WERI-Rb-1 (cell line): ENCODE data around the gene VPS13D.
"Not testable (repeated sequence)": the region's sequence is repeated elsewhere in the genome, so short reads cannot be mapped to it uniquely, and the experiment has no call there.

Experiments
- DNase-seq: peaks from one replicate; pipeline ENCODE4 v3.0.0-alpha.2; 2020
- H3K27ac ChIP-seq: fragments of 250-450 bp; sonication (Bioruptor Pico); 2 replicates; pipeline ENCODE4 v1.5.1; 2020; ENCODE audit warnings: mild to moderate bottlenecking, moderate library complexity
- H3K27me3 ChIP-seq: fragments of 250-450 bp; sonication (Bioruptor Pico); 2 replicates; pipeline ENCODE4 v1.5.1; 2021; ENCODE audit warnings: mild to moderate bottlenecking, low read depth, moderate library complexity; ENCODE audit not compliant: insufficient read depth, severe bottlenecking
- H3K36me3 ChIP-seq: fragments of 250-450 bp; sonication (Bioruptor Pico); 2 replicates; pipeline ENCODE4 v1.5.1; 2020; ENCODE audit warnings: mild to moderate bottlenecking, moderate library complexity
- H3K4me3 ChIP-seq: 2 replicates; pipeline ENCODE4 v1.5.1; 2011; ENCODE audit warnings: low read depth, mild to moderate bottlenecking, control low read depth, low read length
- H3K9me3 ChIP-seq: fragments of 250-450 bp; sonication (Bioruptor Pico); 2 replicates; pipeline ENCODE4 v1.5.1; 2021; ENCODE audit warnings: mild to moderate bottlenecking, moderate library complexity; ENCODE audit not compliant: severe bottlenecking
- TF ChIP-seq, protein P1 (sequence below): IDR thresholded peaks from 2 replicates; pipeline ENCODE4 v1.5.1; 2011; ENCODE audit warnings: low read depth, mild to moderate bottlenecking, control low read depth, inconsistent platforms, low read length

The VPS13D gene

DNA sequence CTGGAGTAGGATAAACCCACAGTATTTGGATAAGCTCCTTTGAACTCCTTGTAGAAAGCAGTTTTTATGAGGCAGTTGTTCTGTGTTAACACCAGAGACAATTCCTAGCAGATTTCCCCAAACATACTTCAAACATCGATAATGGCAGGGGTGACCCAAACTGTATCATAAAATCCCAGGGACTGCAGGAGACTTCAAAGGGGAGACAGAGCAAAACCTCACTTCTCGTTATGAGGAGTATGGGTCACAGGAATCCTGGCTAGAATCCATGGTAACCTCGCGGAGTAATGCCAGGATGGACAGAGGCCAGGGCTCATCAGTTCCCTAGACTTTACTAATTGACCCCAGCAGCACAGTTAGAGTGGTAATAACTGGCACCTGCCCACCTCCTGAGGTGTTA is 240.2 kb downstream of the VPS13D start:
- TF ChIP-seq, protein P1, sequence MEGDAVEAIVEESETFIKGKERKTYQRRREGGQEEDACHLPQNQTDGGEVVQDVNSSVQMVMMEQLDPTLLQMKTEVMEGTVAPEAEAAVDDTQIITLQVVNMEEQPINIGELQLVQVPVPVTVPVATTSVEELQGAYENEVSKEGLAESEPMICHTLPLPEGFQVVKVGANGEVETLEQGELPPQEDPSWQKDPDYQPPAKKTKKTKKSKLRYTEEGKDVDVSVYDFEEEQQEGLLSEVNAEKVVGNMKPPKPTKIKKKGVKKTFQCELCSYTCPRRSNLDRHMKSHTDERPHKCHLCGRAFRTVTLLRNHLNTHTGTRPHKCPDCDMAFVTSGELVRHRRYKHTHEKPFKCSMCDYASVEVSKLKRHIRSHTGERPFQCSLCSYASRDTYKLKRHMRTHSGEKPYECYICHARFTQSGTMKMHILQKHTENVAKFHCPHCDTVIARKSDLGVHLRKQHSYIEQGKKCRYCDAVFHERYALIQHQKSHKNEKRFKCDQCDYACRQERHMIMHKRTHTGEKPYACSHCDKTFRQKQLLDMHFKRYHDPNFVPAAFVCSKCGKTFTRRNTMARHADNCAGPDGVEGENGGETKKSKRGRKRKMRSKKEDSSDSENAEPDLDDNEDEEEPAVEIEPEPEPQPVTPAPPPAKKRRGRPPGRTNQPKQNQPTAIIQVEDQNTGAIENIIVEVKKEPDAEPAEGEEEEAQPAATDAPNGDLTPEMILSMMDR = no peak
- H3K9me3 ChIP-seq = no peaks in the 10 kb centered on the region
- no peaks in the 10 kb centered on the region for H3K36me3 ChIP-seq
- no peak overlapping the region for H3K27ac ChIP-seq
- no peak overlapping the region for H3K4me3 ChIP-seq
- no peaks in the 10 kb centered on the region for H3K27me3 ChIP-seq
- DNase-seq = no peak

DNA sequence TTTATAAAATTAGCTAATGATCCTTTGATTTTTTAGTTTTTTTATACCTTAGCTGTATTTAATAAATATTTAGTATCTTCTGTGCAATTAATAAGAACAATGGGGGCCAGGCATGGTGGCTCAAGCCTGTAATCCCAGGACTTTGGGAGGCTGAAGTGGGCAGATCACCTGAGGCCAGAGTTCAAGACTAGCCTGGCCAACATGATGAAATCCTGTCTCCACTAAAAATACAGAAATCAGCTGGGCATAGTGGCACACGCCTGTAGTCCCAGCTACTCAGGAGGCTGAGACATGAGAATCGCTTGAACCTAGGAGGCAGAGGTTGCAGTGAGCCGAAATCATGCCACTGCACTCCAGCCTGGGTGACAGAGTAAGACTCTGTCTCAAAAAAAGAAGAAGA is 241.1 kb downstream of the VPS13D start:
- not testable (repeated sequence) for H3K27me3 ChIP-seq, H3K36me3 ChIP-seq, H3K4me3 ChIP-seq, DNase-seq, H3K27ac ChIP-seq, H3K9me3 ChIP-seq

DNA sequence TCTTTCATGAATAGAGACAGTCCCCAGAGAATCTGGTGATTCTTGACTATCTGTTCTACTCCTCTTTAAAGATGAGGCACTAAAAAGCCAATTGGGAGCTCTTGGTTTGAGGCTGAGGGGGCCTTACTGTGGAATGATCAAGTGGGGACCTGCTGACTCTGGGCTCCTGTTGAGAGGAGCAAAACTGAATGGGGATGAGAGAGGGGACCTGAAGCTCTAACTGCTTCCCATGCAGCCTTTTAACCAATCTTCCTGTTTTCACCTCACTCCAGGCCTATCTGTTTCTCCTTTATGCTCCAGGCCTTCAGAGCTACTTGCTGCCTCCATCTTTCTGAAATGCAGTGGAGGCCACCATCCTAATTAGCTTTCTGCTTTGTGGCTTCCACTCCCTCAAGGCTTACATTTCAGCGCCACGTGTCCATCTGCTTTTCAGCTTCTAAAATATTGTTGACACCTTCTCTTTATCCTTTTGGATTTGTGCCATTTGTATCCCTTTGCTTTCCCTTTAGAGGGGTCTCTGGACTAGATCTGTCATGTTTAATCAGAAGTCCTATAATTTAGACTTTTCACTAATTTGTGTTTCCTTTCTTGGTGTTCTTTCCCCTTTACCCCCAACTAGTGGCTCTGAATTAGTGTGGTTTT is 242.4 kb downstream of the VPS13D start:
- no peak for DNase-seq
- H3K27me3 ChIP-seq = no peaks in the 10 kb centered on the region
- H3K4me3 ChIP-seq = no peak overlapping the region
- no peaks in the 10 kb centered on the region for H3K36me3 ChIP-seq
- no peak overlapping the region for H3K27ac ChIP-seq
- TF ChIP-seq, protein P1 = no peak
- H3K9me3 ChIP-seq = no peaks in the 10 kb centered on the region

DNA sequence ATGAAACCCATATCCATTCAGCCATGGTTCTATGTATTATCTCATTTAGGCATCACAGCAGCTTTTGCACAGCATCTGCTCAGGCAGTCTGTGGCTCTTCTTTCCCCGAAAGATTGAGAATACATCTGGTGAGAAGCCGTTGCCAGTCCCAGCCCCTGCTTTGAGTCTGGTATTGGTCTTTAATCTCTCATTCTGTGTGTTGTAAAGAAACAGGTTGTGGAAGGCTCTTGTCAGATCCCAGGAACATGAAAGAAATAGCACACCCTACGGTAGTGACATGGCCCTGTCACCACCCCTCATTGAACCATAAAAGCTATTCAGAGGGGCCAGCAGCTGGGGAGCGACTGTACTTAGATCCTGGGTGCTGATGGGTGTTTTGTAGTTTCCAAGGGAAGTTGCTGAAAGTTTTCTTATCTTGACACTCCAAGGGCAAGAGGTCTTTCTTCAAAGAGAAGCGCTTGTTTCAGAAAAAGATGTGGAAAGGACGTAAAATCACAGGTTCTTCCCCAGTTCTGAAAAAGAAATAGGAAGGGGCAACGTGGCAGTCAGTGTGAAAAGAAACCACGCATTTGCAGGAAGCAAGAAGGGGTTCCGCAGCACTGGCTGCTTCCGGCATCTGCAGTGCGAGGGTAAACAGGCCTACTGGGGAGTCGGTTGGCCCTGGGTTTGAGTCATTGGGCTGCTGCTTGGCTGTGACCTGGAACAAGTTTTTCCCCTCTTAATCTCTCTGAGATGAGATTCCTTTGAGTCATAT is 243.1 kb downstream of the VPS13D start:
- Histone ChIP-seq H3K27ac (no peak overlapping the region), H3K9me3 (no peaks in the 10 kb centered on the region), H3K27me3 (no peaks in the 10 kb centered on the region), H3K36me3 (no peaks in the 10 kb centered on the region), H3K4me3 (no peak overlapping the region)
- TF ChIP-seq, protein P1 = no peak
- no peak for DNase-seq

DNA sequence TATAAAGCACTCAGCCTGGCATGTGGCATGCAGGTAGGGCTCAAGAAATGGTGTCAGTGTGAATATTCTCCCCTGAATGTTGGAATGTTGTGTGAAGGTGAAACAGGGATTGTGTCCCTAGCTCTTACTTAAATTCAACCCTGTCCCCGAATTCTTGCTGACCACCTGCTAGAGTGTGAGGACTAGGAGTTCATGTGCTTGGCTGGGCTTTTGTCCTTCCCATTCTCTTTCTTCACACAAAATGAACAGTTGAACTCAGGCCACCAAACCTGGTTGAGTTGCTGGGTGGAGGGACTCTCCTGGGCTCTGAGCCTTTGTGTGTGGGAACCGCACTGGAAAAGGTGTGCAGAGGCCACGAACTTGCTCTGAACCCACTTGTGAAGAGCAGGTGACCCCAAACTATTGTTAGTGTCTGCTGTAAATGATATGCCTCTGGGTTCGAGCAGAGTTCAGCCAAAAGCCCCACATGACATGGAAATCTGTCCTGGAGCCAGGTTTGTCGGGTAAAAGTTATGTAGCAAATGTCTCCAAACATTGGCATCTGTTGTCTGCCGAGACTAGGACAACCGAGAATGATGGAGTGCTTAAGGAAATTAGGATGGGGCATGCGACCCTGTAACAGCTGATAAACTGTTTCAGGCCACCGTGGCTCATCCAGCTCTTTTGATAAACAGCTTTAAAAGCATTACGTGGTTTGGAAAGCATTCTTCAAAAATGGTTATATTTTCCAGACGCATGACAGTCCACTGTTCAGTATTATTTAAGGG is 243.9 kb downstream of the VPS13D start:
- TF ChIP-seq, protein P1 = no peak
- Histone ChIP-seq H3K4me3 (no peak overlapping the region), H3K9me3 (no peaks in the 10 kb centered on the region), H3K27ac (no peak overlapping the region), H3K36me3 (no peaks in the 10 kb centered on the region), H3K27me3 (no peaks in the 10 kb centered on the region)
- no peak for DNase-seq

DNA sequence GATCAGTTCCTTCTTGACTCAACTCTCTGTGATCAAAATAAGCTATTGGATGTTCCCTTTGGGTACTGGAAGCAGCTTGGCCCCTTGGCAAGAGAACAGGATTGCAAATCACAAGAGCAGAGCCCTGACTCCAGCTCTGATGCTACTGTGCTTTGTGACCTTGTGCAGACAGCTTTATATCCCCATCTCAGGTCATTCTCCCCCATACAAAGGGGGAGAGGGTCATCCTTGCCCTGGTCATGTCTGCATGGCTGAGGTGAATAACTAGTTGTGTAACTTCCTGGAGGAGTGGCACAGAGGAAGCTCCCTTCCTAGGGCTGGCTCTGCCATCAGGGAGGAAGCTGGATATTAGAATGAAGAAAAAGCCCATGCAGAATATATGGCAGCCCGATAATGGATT is 245.3 kb downstream of the VPS13D start:
- no peaks in the 10 kb centered on the region for H3K9me3 ChIP-seq
- TF ChIP-seq, protein P1 = no peak
- H3K27ac ChIP-seq = no peak overlapping the region
- no peak overlapping the region for H3K4me3 ChIP-seq
- H3K36me3 ChIP-seq = no peaks in the 10 kb centered on the region
- H3K27me3 ChIP-seq = no peaks in the 10 kb centered on the region
- DNase-seq = no peak
